ENCODE results near the gene KLF15.

DNA sequence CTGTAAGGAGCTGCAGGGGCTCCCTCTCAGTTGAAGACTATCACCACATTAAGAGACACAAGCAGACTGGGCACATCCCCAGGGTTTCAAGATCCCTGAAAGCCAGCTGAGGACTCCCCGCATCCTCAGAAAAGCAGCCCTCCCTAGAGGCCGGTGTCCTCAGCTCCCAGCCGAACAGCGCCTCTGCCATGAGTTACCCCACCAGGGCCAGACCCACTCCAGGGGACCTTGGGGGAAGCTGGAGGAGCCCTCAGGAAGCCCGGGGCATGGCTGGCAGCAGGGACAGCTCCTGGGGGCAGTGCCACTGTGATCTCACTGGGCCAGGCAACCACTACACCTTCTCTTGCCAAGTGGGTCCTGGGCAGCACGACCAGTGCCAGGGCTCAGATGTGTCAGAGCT is 8.1 kb downstream of the KLF15 start:
- TF ChIP-seq RAD21 (CRISPR knock-in tag; conservative IDR thresholded peaks at IDR 0.05 in 1 of 2, IDR thresholded peaks at IDR 0.05 in 1 of 2): no peak
- TF ChIP-seq, protein P1, sequence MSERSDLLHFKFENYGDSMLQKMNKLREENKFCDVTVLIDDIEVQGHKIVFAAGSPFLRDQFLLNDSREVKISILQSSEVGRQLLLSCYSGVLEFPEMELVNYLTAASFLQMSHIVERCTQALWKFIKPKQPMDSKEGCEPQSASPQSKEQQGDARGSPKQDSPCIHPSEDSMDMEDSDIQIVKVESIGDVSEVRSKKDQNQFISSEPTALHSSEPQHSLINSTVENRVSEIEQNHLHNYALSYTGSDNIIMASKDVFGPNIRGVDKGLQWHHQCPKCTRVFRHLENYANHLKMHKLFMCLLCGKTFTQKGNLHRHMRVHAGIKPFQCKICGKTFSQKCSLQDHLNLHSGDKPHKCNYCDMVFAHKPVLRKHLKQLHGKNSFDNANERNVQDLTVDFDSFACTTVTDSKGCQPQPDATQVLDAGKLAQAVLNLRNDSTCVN (CRISPR knock-in tag; IDR thresholded peaks at IDR 0.05): no peak
- TF ChIP-seq ZNF282 (CRISPR knock-in tag; IDR thresholded peaks at IDR 0.05): no peak
